Activated naive CD8-positive, alpha-beta T cell treated with anti-CD3 and anti-CD28 coated beads, Interleukin-2, amount 50 U/mL, for 16 hours (primary cell): ENCODE measurements around the gene TNK1.

Experiments used
- DNase-seq: peaks from one replicate; pipeline ENCODE4 v3.0.0-alpha.2; 2020; ENCODE audit warnings: low read depth, low spot score

The TNK1 gene

DNA sequence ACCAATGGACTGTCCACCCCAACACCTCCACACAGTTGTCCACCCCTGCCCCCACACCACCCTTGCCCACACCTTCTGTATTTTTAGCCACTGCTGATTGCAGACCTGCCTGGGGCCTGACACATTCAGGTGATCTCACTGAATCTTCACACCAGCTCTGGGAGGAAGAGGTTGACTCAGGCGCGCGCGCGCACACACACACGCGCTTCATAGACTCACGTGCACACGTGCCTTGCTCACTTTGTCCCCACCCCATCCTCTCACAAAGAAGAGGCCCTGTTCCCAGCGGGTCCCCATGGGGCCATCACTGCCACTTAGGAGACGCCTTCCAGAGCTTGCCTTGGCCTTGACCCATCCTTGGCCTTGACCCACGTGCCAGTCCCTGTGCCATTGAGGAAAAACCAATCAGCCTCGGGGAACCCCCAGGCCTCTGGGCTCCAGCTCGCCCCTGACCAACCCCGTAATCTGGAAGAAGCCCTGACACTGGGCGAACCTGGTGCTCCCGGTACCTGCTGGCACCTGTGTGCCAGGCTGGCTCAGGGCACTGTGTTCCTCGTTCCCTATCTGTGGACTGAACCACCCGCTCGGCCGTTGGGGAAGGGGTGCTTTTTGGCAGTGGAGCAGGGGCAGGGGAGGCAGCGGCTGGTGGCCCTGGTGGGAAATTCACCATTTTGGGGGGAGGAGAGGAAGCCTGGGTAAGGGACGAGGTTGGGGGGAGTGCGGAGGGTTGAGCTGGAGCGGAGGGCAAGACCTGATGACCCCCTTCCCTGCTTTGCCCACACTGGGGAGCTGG lies 29.9 kb downstream of the TNK1 start:
- DNase-seq = no peak

DNA sequence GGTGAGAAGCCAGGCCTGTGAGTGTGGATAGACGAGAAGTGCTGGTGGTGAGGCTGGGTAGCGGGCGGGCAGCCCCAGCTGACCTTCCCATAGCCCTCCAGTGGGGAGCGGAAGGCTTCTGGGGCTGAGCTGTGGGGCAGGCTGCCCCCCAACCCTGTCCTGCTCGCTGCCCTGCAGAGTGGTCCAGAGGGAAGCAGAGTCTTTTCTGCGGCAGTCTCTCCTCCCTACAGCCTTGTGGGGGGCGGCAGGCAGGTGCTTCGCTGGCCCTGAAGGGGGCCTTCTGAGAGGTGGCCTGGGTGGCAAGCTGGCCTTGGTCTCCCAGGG lies 30.5 kb downstream of the TNK1 start:
- DNase-seq = no peak

DNA sequence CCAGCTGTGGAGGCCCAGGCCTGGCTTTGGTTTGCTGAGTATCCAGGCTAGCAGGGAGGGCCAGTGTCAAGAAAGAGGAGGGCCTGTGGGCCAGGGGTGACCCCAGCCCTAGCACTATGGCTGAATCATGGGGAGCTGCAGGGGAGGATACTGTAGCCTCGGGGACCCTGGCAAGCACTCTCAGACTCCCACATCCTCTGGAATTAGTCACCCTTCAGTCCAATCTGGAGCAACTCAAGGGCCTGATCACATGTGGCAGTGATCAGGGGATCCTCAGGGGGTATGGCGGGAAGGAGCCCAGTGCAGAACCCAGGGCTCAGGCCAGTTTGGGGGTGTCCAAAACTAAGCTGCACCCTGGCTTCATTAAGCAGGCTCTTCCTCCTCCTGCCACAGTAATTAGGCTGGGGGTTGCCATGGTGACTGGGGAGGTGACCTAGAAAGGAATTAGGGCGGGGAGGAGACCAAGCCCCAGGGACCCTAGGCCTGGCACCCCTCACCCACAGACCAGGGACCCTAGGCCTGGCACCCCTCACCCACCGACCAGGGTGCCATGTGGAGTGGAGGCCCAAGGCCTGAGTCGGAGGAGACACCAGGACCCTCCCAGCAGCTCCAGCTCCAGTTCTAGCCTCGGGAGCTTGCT lies 32.6 kb downstream of the TNK1 start:
- DNase-seq = no peak

DNA sequence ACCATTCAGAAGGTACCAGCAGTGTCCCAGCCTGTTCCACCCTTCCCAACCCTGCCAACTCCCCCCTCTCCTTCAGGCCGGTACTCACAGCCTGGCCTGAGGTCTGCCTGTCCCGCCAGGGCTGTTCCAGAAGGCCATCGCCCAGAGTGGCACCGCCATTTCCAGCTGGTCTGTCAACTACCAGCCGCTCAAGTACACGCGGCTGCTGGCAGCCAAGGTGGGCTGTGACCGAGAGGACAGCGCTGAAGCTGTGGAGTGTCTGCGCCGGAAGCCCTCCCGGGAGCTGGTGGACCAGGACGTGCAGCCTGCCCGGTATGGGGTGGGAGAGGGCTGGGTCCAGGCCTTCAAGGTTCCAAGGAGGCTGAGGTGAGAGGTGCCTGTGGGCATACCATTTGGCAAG lies 33.9 kb downstream of the TNK1 start:
- DNase-seq = no peak

DNA sequence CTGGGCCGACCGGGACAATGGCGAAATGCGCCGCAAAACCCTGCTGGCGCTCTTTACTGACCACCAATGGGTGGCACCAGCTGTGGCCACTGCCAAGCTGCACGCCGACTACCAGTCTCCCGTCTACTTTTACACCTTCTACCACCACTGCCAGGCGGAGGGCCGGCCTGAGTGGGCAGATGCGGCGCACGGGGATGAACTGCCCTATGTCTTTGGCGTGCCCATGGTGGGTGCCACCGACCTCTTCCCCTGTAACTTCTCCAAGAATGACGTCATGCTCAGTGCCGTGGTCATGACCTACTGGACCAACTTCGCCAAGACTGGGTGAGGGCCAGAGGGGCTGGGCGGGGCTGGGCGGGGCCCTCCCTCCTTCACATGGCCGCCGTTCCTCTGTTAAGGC lies 34.9 kb downstream of the TNK1 start:
- no peak for DNase-seq

DNA sequence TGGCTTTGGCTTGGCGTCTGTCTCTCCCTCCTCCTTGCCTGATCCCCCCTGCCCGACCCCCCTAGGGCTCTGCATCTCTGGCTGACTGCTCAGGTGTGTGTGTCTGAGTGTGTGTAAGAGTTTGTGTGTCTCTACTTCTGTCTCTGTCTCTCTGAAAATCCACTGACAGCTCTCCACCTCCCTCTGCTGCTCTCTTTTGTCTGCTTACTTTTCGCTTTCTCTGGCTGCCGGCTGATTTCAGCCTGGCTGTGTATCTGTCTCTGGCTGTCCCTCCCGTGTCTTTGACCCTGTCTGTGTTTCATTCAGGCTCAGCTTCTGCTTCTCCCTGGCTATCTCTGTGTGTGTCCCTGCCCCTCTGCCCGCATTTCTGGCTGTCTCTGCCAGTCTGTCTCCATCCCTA lies 35.4 kb downstream of the TNK1 start:
- DNase-seq = no peak

DNA sequence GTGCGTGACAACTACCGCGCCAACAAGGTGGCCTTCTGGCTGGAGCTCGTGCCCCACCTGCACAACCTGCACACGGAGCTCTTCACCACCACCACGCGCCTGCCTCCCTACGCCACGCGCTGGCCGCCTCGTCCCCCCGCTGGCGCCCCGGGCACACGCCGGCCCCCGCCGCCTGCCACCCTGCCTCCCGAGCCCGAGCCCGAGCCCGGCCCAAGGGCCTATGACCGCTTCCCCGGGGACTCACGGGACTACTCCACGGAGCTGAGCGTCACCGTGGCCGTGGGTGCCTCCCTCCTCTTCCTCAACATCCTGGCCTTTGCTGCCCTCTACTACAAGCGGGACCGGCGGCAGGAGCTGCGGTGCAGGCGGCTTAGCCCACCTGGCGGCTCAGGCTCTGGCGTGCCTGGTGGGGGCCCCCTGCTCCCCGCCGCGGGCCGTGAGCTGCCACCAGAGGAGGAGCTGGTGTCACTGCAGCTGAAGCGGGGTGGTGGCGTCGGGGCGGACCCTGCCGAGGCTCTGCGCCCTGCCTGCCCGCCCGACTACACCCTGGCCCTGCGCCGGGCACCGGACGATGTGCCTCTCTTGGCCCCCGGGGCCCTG lies 36.3 kb downstream of the TNK1 start:
- no peak for DNase-seq

DNA sequence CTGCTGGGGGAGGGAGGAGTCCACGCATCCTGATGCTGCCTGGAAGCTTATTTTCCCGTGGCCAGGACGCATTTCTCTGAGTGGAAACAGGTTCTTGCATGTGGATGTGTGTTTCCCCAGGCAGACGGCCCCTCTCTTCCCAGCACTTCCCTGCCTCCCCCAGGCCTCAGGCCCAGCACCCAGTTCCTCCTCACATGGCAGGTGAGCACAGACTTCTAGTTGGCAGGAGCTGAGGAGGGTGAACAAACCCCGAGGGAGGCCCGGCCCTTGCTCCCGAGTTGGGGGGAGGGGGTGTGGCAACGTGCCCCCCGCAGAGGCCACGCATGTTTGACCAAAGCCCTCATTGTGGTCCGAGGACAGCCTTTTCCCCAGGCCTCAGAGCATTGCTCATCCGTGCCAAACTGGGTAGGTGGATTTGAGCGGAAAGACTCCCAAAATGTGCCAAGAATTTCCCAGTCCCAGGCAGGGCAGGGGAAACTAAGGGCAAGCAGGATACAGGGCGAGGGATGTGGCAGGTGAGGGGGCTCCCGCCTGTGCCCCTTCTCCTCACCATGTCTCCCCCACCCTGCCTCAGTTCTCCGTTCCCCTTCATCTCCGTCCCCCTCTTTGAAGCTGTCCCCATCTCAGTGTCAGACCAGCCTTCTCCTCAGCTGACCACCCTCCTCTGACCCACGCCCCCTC lies 37.7 kb downstream of the TNK1 start:
- no peak for DNase-seq

DNA sequence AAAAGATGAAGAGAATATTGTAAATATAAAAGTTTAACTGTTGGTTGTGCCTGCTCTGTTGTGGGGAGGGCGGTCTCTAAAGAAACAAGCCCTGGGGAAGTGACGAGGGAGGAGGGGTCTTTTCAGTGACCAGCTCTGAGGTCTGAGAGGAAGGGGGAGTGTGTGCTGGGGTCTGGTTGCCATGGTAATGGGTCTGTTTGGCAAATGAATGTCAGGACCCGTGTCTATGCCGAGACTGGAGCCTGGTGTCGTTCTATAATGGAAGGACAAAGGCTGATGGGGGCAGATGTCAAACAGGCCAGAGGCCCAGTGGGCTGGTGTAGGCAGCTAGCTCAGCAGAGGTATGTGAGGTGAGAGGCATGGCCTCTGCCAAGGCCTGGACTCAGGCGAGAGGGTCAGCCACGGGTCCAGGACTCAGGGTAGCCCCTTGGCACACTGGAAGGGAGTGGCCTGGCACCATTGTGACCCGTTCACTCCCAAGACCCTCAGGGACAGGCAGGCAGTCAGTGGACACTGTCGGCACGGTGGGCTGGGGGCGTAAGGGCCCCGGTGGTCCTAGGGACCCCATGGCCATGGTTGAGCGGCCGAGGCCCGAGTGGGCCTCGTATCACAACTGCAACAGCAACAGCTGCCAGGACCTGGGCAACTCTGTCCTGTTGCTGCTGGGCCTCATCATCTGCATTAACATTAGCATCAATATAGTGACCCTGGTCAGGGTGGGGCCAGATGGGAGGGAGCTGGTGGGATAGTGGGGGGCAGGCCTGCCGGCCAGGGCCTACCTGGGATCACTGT lies 39.1 kb downstream of the TNK1 start, which contains the start of gene SPEM1:
Gene SPEM1, plus strand, starts transcription at position 506 of the 792 bp plus-strand sequence. Its CDS starts 61 bp downstream, at position 567.
- DNase-seq = no peak

DNA sequence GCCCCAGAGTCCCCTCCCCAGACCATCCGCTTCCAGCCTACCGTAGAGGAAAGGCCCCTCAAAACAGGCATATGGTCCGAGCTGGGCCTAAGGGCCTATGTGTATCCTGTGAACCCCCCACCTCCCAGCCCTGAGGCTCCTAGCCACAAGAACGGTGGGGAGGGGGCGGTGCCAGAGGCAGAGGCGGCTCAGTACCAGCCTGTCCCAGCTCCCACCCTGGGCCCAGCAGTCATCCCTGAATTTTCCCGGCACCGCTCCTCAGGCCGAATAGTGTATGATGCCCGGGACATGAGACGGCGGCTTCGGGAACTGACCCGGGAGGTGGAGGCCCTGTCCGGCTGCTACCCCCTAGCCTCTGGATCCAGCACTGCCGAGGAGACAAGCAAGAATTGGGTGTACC lies 40.3 kb downstream of the TNK1 start:
- DNase-seq = no peak

DNA sequence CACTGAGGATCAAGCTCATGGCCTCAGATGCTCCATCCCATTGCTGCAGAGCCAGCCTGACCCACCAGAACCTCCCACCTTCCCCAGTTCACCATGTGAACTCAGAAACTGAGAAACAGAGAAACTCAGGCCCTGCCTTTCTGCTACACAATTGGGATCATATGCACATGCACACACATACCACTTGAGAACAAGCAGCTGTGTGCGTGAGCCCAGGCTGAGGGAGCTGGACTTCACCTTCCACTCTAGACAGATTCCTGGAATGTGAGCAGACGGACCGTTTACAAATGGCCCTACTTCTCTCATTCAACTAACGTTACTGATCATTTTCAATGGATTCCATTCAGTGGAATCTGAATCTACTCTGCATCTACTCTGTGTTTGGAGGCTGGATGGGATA lies 42.8 kb downstream of the TNK1 start:
- DNase-seq = no peak

DNA sequence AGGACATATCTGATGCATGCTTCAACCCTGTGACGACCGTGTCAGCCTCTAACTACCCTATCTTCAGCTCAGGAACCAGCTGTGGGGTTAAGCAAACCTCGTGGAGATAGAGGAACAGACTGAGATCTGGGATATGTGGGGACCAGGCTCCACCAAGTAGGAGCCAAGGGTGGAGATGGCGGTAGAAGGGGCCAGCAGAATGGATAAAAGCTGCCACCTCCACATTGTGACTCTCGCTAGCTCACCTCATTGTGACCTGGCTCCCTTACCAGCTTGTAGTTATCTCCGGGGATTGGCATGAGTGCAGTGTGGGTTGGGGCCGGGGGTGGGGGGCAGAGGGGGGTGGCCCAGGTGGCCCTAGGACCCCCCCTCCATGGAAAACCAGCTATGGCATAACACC lies 44.4 kb downstream of the TNK1 start, which contains the start of gene SPEM2:
Gene SPEM2, plus strand, starts transcription at position 301 of the 400 bp plus-strand sequence. Its CDS starts 73 bp downstream, at position 374.
- no peak for DNase-seq

DNA sequence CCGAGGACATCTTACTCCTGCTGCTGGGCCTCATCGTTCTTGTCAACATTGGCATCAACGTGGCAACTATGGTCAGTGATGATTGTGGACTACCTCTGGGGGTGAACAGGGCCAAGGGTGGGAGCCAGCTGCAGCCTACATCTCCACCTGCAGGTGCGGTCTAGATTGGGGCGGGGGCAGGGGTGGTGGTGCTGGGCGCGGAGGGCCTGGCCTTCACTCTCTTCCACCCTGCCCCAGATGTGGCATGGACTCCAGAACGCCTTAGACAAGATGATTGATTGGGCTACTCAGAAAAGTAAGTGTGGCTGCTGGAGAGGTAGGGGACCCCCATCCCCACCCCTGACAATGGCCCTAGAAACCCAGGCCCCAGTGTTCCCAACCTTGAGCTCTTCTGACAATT lies 44.9 kb downstream of the TNK1 start:
- no peak for DNase-seq

DNA sequence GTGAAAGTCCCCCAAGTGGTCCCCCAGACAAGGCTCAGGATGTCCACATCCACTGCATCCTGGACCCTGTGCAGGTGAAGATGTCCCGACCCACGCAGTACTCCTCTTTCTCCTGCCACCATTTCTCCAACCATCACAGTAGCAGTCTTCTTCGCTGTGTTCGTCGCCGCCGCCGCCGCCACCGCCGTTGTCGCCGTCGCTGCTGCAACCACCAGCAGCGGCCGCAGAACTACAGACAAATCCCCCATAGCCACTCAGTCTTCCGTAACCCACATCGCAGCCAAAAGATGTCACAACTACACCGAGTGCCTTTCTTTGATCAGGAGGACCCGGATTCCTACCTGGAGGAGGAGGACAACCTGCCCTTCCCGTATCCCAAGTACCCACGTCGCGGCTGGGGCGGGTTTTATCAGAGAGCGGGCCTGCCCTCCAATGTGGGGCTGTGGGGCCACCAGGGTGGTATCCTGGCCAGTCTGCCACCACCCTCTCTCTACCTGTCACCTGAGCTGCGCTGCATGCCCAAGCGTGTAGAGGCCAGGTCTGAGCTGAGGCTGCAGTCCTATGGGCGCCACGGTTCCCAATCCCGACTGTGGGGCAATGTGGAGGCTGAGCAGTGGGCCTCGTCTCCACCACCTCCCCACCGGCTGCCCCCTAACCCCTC lies 45.4 kb downstream of the TNK1 start:
- no peak for DNase-seq

DNA sequence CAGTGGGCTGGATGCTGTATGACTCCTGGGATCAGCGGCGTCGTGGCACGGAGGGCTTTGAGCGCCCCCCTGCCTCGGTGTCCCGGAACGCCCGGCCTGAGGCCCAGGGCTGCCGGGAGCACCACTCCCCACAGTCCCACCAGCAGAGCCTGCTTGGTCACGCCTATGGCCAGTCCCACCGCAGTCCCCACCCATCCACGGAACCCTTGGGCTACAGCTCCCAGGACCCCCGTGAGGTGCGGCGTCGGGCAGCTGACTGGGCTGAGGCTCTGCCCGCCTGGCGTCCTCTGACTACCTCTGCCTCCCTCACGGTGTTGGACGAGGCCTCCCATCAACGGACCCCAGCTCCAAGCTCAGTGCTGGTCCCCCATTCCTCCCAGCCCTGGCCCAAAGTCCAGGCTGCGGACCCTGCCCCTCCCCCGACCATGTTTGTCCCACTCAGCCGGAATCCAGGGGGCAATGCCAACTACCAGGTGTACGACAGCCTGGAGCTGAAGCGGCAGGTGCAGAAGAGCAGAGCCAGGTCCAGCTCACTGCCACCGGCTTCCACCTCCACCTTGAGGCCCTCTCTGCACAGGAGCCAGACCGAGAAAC lies 46.1 kb downstream of the TNK1 start:
- no peak for DNase-seq

DNA sequence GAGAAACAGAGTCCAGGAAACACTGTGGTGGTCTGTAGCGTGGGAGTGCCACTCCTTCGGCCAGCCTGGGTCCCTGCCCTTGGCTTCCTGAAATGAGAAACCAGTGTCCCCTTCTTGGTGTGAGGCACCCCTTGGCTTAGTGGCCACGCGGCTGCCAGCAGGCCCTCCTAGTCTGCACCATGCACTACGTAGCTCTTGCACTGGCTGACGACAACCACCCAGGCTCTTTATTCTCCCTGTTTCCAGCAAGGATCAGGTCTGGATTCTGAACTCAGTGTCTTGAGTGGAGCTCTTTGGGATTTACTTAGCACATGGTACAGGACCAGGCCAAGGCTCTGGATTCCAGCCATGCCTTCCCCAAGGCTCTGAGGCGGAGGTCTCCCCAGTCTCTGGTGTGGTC lies 46.7 kb downstream of the TNK1 start:
- no peak for DNase-seq

DNA sequence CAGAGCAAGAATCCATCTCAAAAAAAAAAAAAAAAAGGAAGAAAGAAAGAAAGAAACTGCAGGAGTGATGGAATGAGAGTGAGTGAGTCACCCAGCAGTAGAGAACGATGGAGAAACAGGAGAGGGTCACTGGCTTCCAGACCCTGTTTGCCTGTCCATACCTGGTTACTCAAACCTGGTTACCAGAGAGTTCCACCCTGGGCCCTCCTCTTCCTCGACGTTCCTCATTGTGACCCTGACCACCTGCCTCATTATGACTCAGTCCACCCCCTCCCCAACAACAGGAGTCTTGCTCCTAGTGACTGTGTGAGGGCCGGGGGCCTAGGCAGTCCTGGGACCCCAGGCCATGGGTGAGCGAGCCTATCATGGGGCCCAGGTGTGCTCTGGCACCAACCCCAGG lies 47.7 kb downstream of the TNK1 start, which contains the start of gene SPEM3:
Gene SPEM3, plus strand, starts transcription at position 301 of the 400 bp plus-strand sequence. Its CDS starts 46 bp downstream, at position 347.
- no peak for DNase-seq

DNA sequence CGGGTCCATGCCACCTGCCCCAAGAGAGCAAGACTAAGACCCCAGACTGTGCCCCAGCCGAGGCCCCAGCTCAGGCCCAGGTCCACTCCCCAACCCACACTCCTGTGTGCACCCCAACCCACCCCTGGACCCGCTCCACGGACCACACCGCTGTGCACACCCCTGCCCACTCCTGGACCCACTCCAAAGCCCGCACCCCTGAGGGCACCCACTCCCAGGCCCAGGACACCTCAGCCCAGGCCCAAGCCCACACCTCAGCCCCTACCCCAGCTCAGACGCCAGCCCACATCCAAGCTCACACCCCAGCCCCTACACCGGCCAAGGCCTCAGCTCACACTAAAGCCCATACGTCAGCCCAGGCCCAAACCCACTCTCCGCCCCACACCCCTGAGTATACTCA lies 48.8 kb downstream of the TNK1 start:
- no peak for DNase-seq

DNA sequence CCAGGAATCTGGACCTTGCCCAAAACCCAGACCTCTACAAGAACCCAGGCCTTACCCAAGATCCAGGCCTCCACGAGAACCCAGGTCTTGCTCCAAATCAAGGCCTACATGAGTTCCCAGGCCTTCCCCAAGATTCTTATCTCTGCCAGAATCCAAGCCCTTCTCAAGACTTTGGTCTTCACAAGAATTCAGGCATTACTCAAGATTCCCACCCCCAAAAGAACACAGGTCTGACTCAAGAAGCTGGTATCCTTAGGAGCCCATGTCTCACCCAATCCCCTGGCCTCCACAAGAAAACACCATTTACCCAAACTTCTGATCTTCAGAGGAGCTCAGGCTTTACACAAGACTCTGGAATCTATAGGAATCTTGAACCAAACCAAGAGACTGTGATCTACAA lies 50.3 kb downstream of the TNK1 start:
- DNase-seq = no peak

DNA sequence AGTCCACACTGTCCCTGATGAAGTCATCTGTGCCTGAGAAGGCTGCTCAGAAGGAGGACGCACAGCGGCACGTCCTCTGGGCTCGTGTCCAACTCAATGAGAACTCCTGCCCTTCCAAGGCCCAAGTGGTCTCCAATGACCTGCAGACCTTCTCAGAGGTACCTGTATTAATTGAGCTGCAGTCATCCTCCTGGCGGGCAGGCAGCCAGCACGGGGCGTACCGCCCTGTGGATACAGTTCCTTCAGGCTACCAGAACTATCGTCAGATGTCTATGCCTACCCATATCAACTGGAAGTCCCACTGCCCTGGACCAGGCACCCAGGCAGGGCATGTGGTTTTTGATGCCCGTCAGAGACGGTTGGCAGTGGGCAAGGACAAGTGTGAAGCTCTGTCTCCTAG lies 51.4 kb downstream of the TNK1 start:
- no peak for DNase-seq
